Frontal cortex (tissue), 4 donors: Measurements from ENCODE around the gene PFN1. TPM values are rescaled to one million over a fixed set of nuclear protein-coding genes. Genes with fewer than 3 reads are reported as not detected.

Experiments used
- DNase-seq, 2 donors: peaks; one replicate each; pipeline ENCODE4 v3.0.0; 2012; ENCODE audit warnings: low spot score in 2 of 2
- FAIRE-seq: peaks from 2 replicates; lab custom pipeline; 2012; peaks lifted over from hg19 to GRCh38; lab: Jason Lieb, UNC
- total RNA-seq: library from RNA; depleted of rRNA; stranded (reverse); fragments of >200 nt; gene quantifications from one replicate; pipeline ENCODE4 v1.2.3, GENCODE V29; 2014
- donor health status: control.
- donor health status: control.
- donor health status: control.

The PFN1 gene
- total RNA-seq: 69.3 TPM

GRCh38 chr17:4948166-4948930, at the start of gene PFN1:
Gene PFN1, minus strand, starts transcription at chr17:4948530. Its CDS starts 136 bp downstream, at chr17:4948394.
- DNase-seq (peak; percentile 90 to 97), FAIRE-seq (no peak)

DNA sequence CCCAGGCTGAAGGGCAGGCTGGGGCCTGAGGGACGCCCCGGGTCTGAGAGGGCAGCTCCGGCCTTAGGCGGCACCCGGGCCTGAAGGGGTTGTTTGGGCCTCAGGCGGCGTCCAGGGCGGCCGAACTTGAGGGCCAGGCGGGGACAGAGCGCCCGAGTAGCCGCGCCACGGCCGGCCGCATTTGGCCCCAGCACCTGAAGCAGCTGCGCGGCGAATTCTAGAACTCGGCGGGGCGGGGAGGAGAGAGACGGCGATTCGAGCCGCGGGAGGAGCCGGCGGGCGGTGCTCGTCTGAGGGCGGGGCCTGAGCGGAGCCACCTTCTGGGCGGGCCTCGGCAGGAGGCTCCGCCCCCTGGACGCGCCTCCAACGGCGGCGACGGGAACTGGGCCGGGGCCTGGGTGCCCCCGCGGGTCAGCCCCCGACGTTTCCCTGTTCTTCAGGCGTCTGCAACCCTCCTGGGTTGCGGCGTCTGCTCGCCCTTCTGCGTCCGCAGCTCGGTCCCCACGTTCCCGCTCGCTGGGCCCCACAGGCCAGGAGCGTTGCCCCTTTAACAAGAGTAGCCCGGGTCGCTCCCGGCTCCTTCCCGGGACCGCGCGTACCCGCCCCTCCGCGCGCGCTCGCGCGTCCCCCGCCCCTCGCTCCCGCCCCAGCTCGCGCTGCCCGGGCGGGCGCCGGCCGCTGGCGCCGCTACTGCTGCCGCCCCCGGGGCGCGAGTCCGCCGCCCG, 49.1 kb upstream of the PFN1 start, which contains the start of the genes INCA1 and KIF1C:
Gene INCA1 (minus strand): TSS at position 221 of the 725 bp plus-strand sequence. CDS start 3,085 bp downstream, outside the sequence.
Gene KIF1C (plus strand): TSS at position 649 of the 725 bp plus-strand sequence. CDS start 2,297 bp downstream, outside the sequence.
- no peak for FAIRE-seq

DNA sequence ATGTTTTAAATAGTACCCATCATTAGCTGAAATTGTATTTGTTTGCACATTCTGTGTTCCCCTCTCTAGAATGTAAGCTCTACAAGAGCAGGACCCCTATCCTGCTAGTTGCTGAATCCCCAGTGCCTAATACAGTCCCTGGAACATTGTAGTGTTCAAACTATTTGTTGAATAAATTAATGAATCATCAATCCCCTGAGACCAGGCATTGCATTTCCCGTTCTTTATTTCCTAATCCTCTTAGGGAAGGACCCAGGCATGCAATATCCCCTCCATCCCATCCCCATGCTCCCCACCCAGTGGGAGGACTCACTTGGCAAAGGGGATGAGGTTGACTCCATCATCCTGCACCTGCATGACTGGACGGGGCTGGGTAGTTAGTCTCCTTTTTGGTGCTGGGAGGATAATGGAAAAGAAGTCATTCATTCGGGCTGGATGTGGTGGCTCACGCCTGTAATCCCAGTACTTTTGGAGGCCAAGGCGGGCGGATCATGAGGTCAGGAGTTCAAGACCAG, 45.8 kb upstream of the PFN1 start:
- DNase-seq: no peak
- no peak for FAIRE-seq

More for the DNA sequence above, 49.1 kb upstream of the PFN1 start, which contains the start of the genes INCA1 and KIF1C:
- peak; percentile 99 to 100 for DNase-seq

GRCh38 chr17:4987767-4988567, 39.6 kb upstream of the PFN1 start:
- no peak for DNase-seq
- FAIRE-seq: no peak

DNA sequence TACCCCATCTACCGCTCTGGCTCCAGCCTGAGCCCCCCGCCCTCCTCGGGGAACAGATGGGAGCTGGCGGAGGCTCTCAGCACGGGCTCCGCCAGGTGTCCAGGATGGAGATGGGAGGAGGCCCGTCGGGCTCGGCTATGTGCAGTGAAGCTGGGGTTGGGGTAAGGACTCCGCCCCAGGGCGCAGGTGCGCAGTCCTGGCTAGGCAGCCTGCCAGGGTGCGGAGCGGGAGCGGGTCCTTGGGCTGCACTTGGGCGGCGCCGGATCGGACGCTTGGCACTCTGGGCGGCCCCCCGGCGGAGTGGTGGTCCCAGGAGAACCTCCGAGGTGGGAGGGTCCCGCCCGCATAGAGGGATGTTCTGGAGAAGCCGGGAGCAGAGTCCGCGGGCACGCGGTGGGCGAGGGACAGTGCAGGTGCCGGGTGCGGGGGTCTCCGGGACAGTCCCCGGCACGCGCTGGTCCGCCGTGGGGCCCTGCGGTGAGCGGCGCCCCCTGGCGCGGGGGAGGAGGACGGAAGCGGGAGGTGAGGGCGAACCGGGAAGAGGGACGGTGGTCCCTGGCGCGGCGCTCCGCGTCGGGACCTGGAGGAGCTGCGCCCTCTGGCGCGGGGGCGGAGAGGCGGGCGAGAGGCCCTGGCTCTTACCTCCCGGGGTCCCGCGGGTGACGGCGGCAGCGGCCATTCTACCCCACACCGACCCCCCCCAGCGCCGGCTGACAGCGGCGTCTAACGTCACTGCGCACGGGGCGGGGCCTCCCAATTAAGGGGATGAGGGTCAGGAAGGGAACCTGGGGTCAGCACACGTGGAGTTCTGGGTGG, 38.8 kb upstream of the PFN1 start, which contains the start of gene CAMTA2:
Gene CAMTA2 (minus strand): TSS at position 725 of the 816 bp plus-strand sequence. CDS start 1,453 bp downstream, outside the sequence.
- FAIRE-seq (no peak), DNase-seq (peak; percentile 86 to 89)

DNA sequence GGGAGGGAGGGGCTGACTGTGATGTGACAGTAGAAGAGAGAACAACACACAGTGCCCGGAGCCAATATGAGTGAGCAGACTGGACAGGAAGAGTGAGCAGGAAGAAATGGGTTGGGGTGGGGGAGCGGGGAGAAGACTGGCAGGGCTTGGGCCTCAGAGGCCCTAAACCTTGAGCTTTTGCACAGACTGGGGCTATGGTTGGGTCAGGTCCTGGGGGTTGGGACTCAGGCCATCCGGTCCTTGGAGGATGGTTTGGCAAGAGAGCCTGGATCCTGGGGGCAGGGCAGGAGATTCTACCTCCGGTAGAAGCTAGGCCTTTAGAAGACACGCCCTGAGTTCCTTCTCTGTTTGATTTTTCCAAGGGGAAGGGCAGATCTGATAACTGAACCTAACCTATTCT, 38.1 kb upstream of the PFN1 start:
- no peak for DNase-seq

DNA sequence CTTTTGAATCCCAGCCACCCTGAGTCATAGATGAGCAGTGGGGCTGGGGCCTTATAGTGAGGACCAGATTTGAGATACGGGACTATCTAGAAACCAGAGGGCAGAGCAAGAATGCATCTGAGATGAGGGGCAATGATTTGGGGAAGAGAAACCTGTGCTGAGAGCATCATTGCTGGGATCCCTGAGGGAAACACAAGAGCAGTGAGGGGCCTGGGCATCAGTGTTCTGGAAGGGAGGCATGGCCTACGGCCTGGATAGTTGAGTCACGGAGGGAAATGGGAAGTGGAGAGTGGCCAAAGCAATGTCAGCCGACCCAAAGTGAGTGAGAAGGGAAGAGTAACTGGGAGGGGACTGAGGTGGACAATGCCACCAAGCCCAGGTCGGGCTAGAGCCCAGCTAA, 34.0 kb upstream of the PFN1 start:
- no peak for FAIRE-seq
- DNase-seq: no peak

More for the DNA sequence above, 38.1 kb upstream of the PFN1 start:
- FAIRE-seq: no peak

DNA sequence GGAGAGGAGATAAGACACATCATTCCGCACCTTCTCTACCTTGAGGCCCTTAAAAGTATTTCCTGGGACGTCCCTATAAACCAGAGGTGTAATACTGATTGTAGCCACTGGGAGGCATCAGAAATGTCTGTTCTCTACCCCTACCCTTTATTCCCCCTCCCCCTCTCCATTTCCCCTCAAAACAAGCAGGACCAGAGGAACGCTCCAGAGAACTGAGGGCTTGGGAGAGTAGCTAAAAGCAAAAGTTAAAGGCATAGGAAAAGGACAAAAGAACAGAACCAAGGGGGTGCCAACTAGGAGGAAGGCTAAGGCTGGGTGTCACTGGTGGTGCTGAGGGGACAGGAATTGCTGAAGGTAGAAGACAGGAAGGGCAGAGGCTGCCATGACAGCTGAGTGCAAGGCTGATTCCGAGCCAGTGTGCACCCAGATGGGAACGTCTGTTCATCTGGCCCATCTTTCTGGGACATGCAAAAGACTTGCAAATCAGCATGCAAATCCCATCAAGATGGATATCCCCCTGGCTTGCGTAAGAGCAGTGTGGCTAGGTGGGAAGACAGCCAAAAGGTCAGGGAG, 32.4 kb upstream of the PFN1 start:
- DNase-seq: peak in 1 of 2 donors; percentile 53

DNA sequence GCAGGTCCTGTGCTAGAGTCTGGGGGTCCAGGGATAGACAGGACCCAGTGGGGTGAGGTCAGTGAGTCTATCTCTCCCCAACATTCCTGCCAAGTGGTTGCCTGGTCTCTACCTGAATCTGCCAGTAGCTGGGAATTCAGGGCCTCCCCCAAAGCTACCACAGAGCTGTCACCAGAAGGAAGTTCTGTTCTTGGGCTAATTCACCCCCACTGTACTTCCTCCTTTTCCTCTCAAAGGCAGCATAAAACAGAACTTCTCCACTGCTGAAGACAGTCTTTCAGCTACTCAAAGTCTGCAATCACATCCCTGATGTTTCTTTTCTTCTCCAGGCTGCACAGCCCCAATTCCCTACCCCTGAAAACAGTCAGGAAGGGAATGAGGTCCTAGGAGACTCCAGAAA, 30.4 kb upstream of the PFN1 start:
- DNase-seq (no peak), FAIRE-seq (no peak)

More for the DNA sequence above, 32.4 kb upstream of the PFN1 start:
- no peak for FAIRE-seq

DNA sequence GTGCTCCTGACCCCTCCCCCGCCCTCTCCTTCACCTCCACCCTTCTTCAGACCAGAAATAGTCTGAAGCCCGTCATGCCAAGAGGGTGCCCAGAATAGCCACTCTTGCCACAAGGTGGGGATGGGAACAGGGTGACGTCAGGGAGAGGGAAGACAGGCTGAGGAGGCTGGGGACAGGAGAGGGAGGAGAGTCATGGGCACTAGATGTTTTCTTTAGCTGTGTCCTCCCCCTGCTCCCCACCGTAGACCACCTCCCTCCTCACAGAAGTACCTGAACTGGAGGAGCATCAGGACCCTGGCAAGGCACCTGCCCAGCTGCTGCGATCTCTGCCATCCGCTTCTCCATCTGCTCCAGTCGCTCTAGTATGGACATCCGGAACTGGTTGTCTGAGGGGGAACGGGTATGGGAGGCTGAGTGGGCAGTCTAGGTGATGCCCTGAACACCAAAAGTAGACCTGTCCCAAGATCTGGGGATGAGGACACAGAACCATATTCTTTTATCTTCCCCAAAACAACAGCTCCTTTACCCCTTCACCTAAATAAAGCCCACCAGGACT, 25.9 kb upstream of the PFN1 start:
- no peak for FAIRE-seq

GRCh38 chr17:4973256-4974114, 25.2 kb upstream of the PFN1 start:
- no peak for FAIRE-seq
- DNase-seq: no peak

More for the DNA sequence above, 25.9 kb upstream of the PFN1 start:
- peak in 1 of 2 donors; percentile 35 for DNase-seq

GRCh38 chr17:4972752-4973151, 24.4 kb upstream of the PFN1 start:
- DNase-seq (no peak), FAIRE-seq (no peak)

GRCh38 chr17:4972322-4972721, 24.0 kb upstream of the PFN1 start:
- no peak for DNase-seq
- FAIRE-seq: no peak

DNA sequence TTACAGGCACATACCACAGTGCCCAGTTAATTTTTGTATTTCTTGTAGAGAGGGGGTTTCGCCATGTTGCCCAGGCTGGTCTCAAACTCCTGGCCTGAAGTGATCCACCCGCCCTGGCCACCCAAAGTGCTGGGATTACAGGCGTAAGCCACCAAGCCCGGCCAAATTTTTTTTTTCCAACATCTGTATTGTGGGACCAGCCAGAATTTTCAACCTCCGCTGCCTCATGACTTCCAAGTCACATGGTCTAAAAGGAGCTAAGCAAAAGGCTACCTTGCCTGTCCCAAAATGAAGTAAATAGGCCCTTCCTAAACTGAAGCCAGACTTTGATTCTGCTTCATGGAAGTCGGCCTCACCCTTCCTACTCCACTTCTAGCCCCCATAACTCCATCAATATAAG, 23.5 kb upstream of the PFN1 start:
- FAIRE-seq: no peak

GRCh38 chr17:4970273-4970672, 21.9 kb upstream of the PFN1 start:
- FAIRE-seq (no peak), DNase-seq (no peak)

More for the DNA sequence above, 23.5 kb upstream of the PFN1 start:
- DNase-seq: no peak

DNA sequence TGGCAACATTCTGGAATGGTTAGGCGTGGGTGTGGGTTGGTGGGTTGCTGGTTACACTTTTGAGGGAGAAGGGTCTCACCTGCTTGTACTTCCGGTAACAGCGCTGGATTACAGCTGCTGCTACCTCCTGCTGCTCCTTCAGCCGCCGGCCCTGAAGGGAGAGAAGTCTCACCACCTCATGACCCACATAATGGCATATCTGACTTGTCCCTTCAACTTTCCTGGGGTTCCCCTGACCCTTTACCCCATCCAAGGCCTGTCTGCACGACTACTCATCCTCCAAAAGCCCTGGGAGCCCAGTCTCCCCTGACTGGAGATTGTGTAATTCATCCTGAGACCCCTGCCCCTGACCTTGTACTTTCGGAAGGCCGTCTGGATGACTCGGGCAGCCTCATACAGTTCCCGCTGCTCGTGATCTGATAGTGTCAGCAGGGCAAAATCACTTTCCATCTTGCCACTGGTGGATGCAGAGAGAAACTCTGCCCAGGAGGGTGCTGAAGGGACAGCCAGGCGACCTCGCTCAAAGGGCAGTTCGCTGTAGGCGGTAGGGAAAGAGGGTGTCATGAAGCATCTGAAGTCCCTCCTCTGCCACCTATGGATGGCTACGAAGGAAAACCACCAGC, 21.3 kb upstream of the PFN1 start:
- DNase-seq: no peak
- FAIRE-seq: no peak

DNA sequence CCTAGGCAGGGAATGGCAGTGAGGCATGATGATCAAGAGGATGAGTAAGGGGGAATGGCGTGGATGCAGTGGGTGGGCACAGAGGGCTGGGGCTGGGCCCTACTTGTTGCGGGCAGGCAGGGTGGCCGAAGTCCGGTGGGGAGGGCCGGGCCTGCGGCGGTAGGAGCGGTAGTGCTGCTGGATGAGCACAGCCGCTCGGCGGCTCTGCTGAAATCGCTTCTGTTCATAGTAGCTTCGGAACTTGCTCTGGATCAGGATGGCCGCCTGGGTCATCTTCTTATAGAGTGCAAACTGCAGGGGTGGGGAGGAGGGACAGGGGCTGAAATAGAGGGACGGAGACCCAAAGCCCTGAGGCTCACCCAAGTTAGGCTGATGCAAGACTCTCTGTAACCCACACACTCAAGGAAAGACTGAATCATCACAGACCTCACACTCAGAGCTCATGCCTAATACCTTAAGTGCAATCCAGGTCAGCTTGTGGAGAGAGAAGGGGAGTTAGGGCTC, 20.8 kb upstream of the PFN1 start:
- no peak for FAIRE-seq
- DNase-seq: no peak
